Panc1 (cell line): ENCODE results near the gene RNASE11. TPM values are rescaled to one million over a fixed set of nuclear protein-coding genes. Genes with fewer than 3 reads are reported as not detected.
"Not testable (repeated sequence)": the region's sequence is repeated elsewhere in the genome, so short reads cannot be mapped to it uniquely, and the experiment has no call there.

Source experiments
- ATAC-seq: fragments of 200-7000 bp; cut with Tn5 transposase; 2 replicates; pipeline ENCODE4 v1.9.1; 2020; ENCODE audit warnings: mild to moderate bottlenecking, moderate library complexity
- BruUV-seq: library from RNA; stranded (reverse); fragments of 400-500 nt; replicated peaks from 2 replicates; lab custom pipeline; 2021; lab: Mats Ljungman, UMichigan
- CTCF ChIA-PET: fragments of 300-600 bp; sonication (Branson Sonifier 250); formaldehyde crosslinking; loops from one replicate; lab custom pipeline; 2022; ENCODE audit warnings: antibody characterized with exemption; lab: Charles Lee
- POLR2A ChIA-PET: fragments of 300-600 bp; sonication (Branson Sonifier 250); formaldehyde crosslinking; loops from one replicate; lab custom pipeline; 2022; ENCODE audit warnings: antibody characterized with exemption; lab: Charles Lee
- DNase-seq: peaks from one replicate; pipeline ENCODE4 v3.0.0-alpha.2; 2010; ENCODE audit warnings: low read depth, low spot score
- H3K27ac ChIP-seq: 2 replicates; pipeline ENCODE4 v1.5.1; 2011; ENCODE audit warnings: mild to moderate bottlenecking, low read length, inconsistent platforms
- H3K27me3 ChIP-seq: fragments of 200-500 bp; sonication (Bioruptor generic); 2 replicates; pipeline ENCODE4 v1.6.0; 2014; ENCODE audit warnings: low read length, inconsistent platforms; ENCODE audit not compliant: control insufficient read depth, insufficient read depth
- H3K36me3 ChIP-seq: fragments of 200-500 bp; sonication (Bioruptor generic); 2 replicates; pipeline ENCODE4 v1.5.1; 2014; ENCODE audit warnings: inconsistent platforms, mild to moderate bottlenecking, low read length, moderate library complexity; ENCODE audit not compliant: control insufficient read depth, insufficient read depth
- H3K4me1 ChIP-seq: 2 replicates; pipeline ENCODE4 v1.5.1; 2011; ENCODE audit warnings: inconsistent platforms, mild to moderate bottlenecking, low read length, moderate library complexity; ENCODE audit not compliant: control insufficient read depth, insufficient read depth
- H3K4me3 ChIP-seq, 2 experiments: 2 replicates each; pipeline ENCODE4 v1.5.1; 2011 to 2012; ENCODE audit warnings: low read depth in 2 of 2, low read length in 2 of 2, mild to moderate bottlenecking in 2 of 2, inconsistent platforms in 1 of 2, moderate library complexity in 1 of 2
- H3K9me3 ChIP-seq: fragments of 200-500 bp; sonication (Bioruptor generic); 2 replicates; pipeline ENCODE4 v1.5.1; 2014; ENCODE audit warnings: low read depth, mild to moderate bottlenecking, inconsistent platforms, low read length, moderate library complexity; ENCODE audit not compliant: control insufficient read depth, insufficient read depth
- POLR2AphosphoS5 ChIP-seq: IDR thresholded peaks from 2 replicates; pipeline ENCODE4 v1.6.1; 2012; ENCODE audit warnings: mild to moderate bottlenecking, low read depth, low read length, moderate library complexity
- SIN3A ChIP-seq: IDR thresholded peaks from 2 replicates; pipeline ENCODE4 v1.6.1; 2012; ENCODE audit warnings: low read depth, mild to moderate bottlenecking, low read length, moderate library complexity, borderline replicate concordance; ENCODE audit not compliant: insufficient read depth
- TCF7L2 ChIP-seq: IDR thresholded peaks from 2 replicates; pipeline ENCODE4 v1.6.1; 2011; ENCODE audit warnings: mild to moderate bottlenecking, low read depth, low read length, inconsistent platforms
- in situ Hi-C: cut with HindIII; loops from 2 replicates; pipeline ENCODE4 v1.10.0; 2016; ENCODE audit warnings: low sequenced_read_pairs, low pct_unique_long_range_greater_than_20kb
- intact Hi-C: fragments of 100-400 bp; cut with micrococcal nuclease; formaldehyde crosslinking; loops from one replicate; pipeline ENCODE4 v1.10.0; 2022; ENCODE audit not compliant: unreplicated experiment
- total RNA-seq: library from RNA; stranded (reverse); gene quantifications from one replicate; pipeline ENCODE4 v1.2.1, GENCODE V29; 2021; ENCODE audit not compliant: unreplicated experiment
- TF ChIP-seq, protein P1 (sequence below): fragments of 450-650 bp; IDR thresholded peaks from 2 replicates; pipeline ENCODE4 v1.5.1; 2017; ENCODE audit warnings: mild to moderate bottlenecking
- TF ChIP-seq, protein P2 (sequence below), 2 experiments: IDR thresholded peaks; 2 replicates each; pipeline ENCODE4 v1.6.1; 2011 to 2012; ENCODE audit warnings: low read depth in 2 of 2, control low read depth in 1 of 2, low read length in 1 of 2, mild to moderate bottlenecking in 1 of 2, moderate library complexity in 1 of 2; ENCODE audit not compliant: insufficient read depth in 1 of 2

RNASE11 gene
- total RNA-seq, 1 experiment from 2014 or later, result not detected

GRCh38 chr14:20578325-20578724 is 9.5 kb downstream of the RNASE11 start:
- CTCF ChIA-PET, result no interaction called here
- no peak for DNase-seq
- in situ Hi-C loops, result no loop called here
- Histone ChIP-seq H3K9me3 (no peaks in the 10 kb centered on the region), H3K27me3 (no peaks in the 10 kb centered on the region), H3K4me3 (no peak overlapping the region), H3K36me3 (no peaks in the 10 kb centered on the region), H3K27ac (no peak overlapping the region), H3K4me1 (no peaks in the 10 kb centered on the region)
- no peak for ATAC-seq
- POLR2A ChIA-PET, result no interaction called here
- intact Hi-C loops, result no loop called here
- no peak for TF ChIP-seq POLR2AphosphoS5
- no peak for TF ChIP-seq SIN3A
- TF ChIP-seq, protein P1, sequence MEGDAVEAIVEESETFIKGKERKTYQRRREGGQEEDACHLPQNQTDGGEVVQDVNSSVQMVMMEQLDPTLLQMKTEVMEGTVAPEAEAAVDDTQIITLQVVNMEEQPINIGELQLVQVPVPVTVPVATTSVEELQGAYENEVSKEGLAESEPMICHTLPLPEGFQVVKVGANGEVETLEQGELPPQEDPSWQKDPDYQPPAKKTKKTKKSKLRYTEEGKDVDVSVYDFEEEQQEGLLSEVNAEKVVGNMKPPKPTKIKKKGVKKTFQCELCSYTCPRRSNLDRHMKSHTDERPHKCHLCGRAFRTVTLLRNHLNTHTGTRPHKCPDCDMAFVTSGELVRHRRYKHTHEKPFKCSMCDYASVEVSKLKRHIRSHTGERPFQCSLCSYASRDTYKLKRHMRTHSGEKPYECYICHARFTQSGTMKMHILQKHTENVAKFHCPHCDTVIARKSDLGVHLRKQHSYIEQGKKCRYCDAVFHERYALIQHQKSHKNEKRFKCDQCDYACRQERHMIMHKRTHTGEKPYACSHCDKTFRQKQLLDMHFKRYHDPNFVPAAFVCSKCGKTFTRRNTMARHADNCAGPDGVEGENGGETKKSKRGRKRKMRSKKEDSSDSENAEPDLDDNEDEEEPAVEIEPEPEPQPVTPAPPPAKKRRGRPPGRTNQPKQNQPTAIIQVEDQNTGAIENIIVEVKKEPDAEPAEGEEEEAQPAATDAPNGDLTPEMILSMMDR, result no peak
- TF ChIP-seq, protein P2, sequence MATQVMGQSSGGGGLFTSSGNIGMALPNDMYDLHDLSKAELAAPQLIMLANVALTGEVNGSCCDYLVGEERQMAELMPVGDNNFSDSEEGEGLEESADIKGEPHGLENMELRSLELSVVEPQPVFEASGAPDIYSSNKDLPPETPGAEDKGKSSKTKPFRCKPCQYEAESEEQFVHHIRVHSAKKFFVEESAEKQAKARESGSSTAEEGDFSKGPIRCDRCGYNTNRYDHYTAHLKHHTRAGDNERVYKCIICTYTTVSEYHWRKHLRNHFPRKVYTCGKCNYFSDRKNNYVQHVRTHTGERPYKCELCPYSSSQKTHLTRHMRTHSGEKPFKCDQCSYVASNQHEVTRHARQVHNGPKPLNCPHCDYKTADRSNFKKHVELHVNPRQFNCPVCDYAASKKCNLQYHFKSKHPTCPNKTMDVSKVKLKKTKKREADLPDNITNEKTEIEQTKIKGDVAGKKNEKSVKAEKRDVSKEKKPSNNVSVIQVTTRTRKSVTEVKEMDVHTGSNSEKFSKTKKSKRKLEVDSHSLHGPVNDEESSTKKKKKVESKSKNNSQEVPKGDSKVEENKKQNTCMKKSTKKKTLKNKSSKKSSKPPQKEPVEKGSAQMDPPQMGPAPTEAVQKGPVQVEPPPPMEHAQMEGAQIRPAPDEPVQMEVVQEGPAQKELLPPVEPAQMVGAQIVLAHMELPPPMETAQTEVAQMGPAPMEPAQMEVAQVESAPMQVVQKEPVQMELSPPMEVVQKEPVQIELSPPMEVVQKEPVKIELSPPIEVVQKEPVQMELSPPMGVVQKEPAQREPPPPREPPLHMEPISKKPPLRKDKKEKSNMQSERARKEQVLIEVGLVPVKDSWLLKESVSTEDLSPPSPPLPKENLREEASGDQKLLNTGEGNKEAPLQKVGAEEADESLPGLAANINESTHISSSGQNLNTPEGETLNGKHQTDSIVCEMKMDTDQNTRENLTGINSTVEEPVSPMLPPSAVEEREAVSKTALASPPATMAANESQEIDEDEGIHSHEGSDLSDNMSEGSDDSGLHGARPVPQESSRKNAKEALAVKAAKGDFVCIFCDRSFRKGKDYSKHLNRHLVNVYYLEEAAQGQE (IDR thresholded peaks at IDR 0.05; ENCODE audit: insufficient read depth in 1 of 2, low read depth in 2 of 2, low read length in 1 of 2), result no peak
- TF ChIP-seq TCF7L2, result no peak
- no TSS peak for BruUV-seq

DNA sequence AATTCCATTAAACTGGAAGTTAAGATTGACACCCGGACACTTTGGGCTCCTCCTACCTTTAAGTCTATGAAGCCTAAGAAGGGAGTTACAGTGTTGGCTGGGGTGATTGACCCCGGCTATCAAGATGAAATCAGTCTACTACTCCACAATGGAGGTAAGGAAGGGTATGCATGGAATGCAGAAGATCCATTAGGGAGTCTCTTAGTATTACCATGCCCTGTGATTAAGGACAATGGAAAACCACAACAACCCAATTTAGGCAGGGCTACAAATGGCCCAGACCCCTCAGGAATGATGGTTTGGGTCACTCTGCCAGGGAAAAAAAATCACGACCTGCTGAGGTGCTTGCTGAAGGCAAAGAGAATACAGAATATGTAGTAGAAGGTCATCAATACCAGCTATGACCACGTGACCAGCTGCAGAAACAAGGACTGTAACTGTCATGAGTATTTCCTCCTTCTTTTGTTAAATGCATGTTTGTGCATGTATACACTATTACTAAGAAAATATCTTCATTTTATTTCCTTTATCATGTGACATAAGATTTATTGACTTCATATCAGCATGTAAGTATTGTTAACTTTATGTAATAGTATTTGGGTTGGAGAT is 15.3 kb downstream of the RNASE11 start:
- intact Hi-C loops, POLR2A ChIA-PET, H3K27me3 ChIP-seq, H3K4me1 ChIP-seq, H3K36me3 ChIP-seq, in situ Hi-C loops, CTCF ChIA-PET, DNase-seq, H3K27ac ChIP-seq, H3K9me3 ChIP-seq, BruUV-seq, ATAC-seq, H3K4me3 ChIP-seq: not testable (repeated sequence)

DNA sequence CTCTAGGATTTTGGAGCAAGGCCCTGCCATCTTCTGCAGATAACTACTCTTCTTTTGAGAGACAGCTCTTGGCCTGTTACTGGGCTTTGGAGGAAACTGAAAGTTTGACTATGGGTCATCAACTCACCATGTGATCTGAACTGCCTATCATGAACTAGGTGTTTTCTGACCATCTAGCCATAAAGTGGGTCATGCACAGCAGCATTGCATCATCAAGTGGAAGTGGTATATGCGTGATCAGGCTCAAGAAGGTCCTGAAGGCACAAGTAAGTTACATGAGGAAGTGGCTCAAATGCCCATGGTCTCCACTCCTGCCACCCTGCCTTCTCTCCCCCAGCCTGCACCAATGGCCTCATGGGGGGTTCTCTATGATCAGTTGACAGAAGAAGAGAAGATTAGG is 17.1 kb downstream of the RNASE11 start:
- BruUV-seq, ATAC-seq, H3K9me3 ChIP-seq, DNase-seq, H3K4me3 ChIP-seq, H3K36me3 ChIP-seq, in situ Hi-C loops, intact Hi-C loops, H3K4me1 ChIP-seq, POLR2A ChIA-PET, CTCF ChIA-PET, H3K27me3 ChIP-seq, H3K27ac ChIP-seq: not testable (repeated sequence)

- intact Hi-C loops, BruUV-seq, in situ Hi-C loops: not testable (repeated sequence)
Observed at GRCh38 chr14:20569865-20570264, 17.9 kb downstream of the RNASE11 start.

More at GRCh38 chr14:20569865-20570264, 17.9 kb downstream of the RNASE11 start:
- H3K4me1 ChIP-seq, H3K4me3 ChIP-seq, POLR2A ChIA-PET, H3K36me3 ChIP-seq, H3K27me3 ChIP-seq, H3K9me3 ChIP-seq, H3K27ac ChIP-seq, DNase-seq, ATAC-seq, CTCF ChIA-PET: not testable (repeated sequence)
